ENCODE measurements around the gene KCNT1. TPM values are rescaled to one million over a fixed set of nuclear protein-coding genes. Genes with fewer than 3 reads are reported as not detected.

The KCNT1 gene
- total and polyA plus RNA-seq, 10 of the 15 experiments (the other 5 are each of a cell fraction or from before 2014, with no cell fraction given): not detected

GRCh38 chr9:135743546-135744332, 41.8 kb downstream of the KCNT1 start:
- H3K4me2 ChIP-seq (ENCODE audit: control insufficient read depth, insufficient read depth): no peak overlapping the region
- no peak overlapping the region for H3K4me3 ChIP-seq
- no peak for FAIRE-seq
- ATAC-seq: no peak
- no peak for DNase-seq (ENCODE audit: low read depth, low spot score)
- intact Hi-C loops (cut with micrococcal nuclease; ENCODE audit: unreplicated experiment) (no loop called here), in situ Hi-C loops (cut with MboI) (no loop called here)
- ChIA-PET RAD21 (ENCODE audit: unreplicated experiment) (no interaction called here), CTCF (no interaction called here), SMC1A (ENCODE audit: uncharacterized antibody, unreplicated experiment) (no interaction called here), POLR2A (no interaction called here)
- H3K27me3 ChIP-seq (replicated peaks in 1 of 2; ENCODE audit: control insufficient read depth in 2 of 2, insufficient read depth in 2 of 2, low read length in 1 of 2): no peaks in the 10 kb centered on the region; a peak in 1 of 4 replicates
- H3K79me2 ChIP-seq (ENCODE audit: control insufficient read depth, insufficient read depth, low read length): no peaks in the 10 kb centered on the region
- 35% methylated on average over 25 of the region's 25 CpGs for WGBS (ENCODE audit: insufficient coverage, insufficient replicate concordance, low lambda C conversion rate, missing lambda C conversion rate)
- H3K27ac ChIP-seq (ENCODE audit: control insufficient read depth, insufficient read depth): no peak overlapping the region
- H4K20me1 ChIP-seq (ENCODE audit: control insufficient read depth, insufficient read depth): no peaks in the 10 kb centered on the region
- BruUV-seq (replicated peaks): no TSS peak
- no peaks in the 10 kb centered on the region for H3K36me3 ChIP-seq (ENCODE audit: control insufficient read depth in 2 of 2, insufficient read depth in 2 of 2, low read length in 1 of 2)
- no peak overlapping the region for H2AFZ ChIP-seq (ENCODE audit: control insufficient read depth, low read depth, low read length)
- no peaks in the 10 kb centered on the region for H3K4me1 ChIP-seq (ENCODE audit: control insufficient read depth, insufficient read depth, low read length)
- H3K9me3 ChIP-seq (replicated peaks; ENCODE audit: control insufficient read depth, insufficient read depth, low read length): no peaks in the 10 kb centered on the region; the same call in 2 of the 3 replicates
- H3K9ac ChIP-seq (ENCODE audit: control insufficient read depth, insufficient read depth, low read length): no peak overlapping the region
- no peak for TF ChIP-seq SIX5 (IDR thresholded peaks at IDR 0.05; ENCODE audit: low read depth, low read length, severe bottlenecking)
- TF ChIP-seq FOS (IDR thresholded peaks at IDR 0.05; ENCODE audit: borderline replicate concordance, extremely low read depth, insufficient read length): no peak
- no peak for TF ChIP-seq TCF12 (IDR thresholded peaks at IDR 0.05; ENCODE audit: low read depth, low read length)
- no peak for TF ChIP-seq RELB (IDR thresholded peaks at IDR 0.05; ENCODE audit: low read depth)
- TF ChIP-seq POLR2AphosphoS5 (IDR thresholded peaks at IDR 0.05; ENCODE audit: low read length): no peak
- TF ChIP-seq IRF3 (IDR thresholded peaks at IDR 0.05): no peak
- no peak for TF ChIP-seq PKNOX1 (IDR thresholded peaks at IDR 0.05)
- TF ChIP-seq EED (IDR thresholded peaks at IDR 0.05; ENCODE audit: low read depth): no peak
- TF ChIP-seq MTA3 (IDR thresholded peaks at IDR 0.05; ENCODE audit: borderline replicate concordance, low read length): no peak
- TF ChIP-seq SPI1 (IDR thresholded peaks at IDR 0.05; ENCODE audit: borderline replicate concordance, insufficient read depth, low read depth, low read length): no peak
- TF ChIP-seq TCF3 (IDR thresholded peaks at IDR 0.05; ENCODE audit: borderline replicate concordance, insufficient read depth, low read depth, low read length): no peak
- no peak for TF ChIP-seq PBX3 (IDR thresholded peaks at IDR 0.05; ENCODE audit: insufficient replicate concordance, low read depth, low read length)
- TF ChIP-seq ZBTB40 (IDR thresholded peaks at IDR 0.05; ENCODE audit: borderline replicate concordance): no peak

All from GM12878 (cell line).